Loucy (cell line): ENCODE data around the gene FGF8.

Experiments
- CTCF ChIP-seq: fragments of 200-600 bp; sonication (generic); conservative IDR thresholded peaks from 2 replicates; pipeline ENCODE4 v1.5.1; 2014; ENCODE audit warnings: mild to moderate bottlenecking, antibody characterized with exemption, low read length
- EZH2phosphoT487 ChIP-seq: fragments of 200-600 bp; IDR thresholded peaks from 2 replicates; pipeline ENCODE4 v1.6.1; 2018; ENCODE audit warnings: antibody characterized with exemption, mild to moderate bottlenecking, moderate library complexity, borderline replicate concordance

- TF ChIP-seq CTCF, result no peak
- TF ChIP-seq EZH2phosphoT487, result no peak
These were observed 8.6 kb upstream of the FGF8 start for GRCh38 chr10:101784558-101784957.
